SK-N-SH treated with all-trans-retinoic acid at 6 μM for 48 hours (cell line): ENCODE measurements around the gene LTBP3.

Experiments
- ATAC-seq: fragments of 200-7000 bp; cut with Tn5 transposase; 3 replicates; pipeline ENCODE4 v1.9.1; 2020; ENCODE audit warnings: mild to moderate bottlenecking, moderate library complexity
- BACH2 ChIP-seq: fragments of 250-450 bp; sonication (Bioruptor Pico); IDR thresholded peaks from 2 replicates; pipeline ENCODE4 v1.9.0; 2021; ENCODE audit warnings: mild to moderate bottlenecking, borderline replicate concordance
- CSDC2 ChIP-seq: fragments of 250-450 bp; sonication (Bioruptor Pico); IDR thresholded peaks from 2 replicates; pipeline ENCODE4 v1.5.0; 2020; ENCODE audit warnings: mild to moderate bottlenecking, moderate library complexity
- ESRRG ChIP-seq: fragments of 250-450 bp; sonication (Bioruptor Pico); IDR thresholded peaks from 2 replicates; pipeline ENCODE4 v1.6.1; 2021; ENCODE audit warnings: mild to moderate bottlenecking
- ISL1 ChIP-seq: fragments of 250-450 bp; sonication (Bioruptor Pico); IDR thresholded peaks from 2 replicates; pipeline ENCODE4 v2.1.2; 2022; ENCODE audit warnings: mild to moderate bottlenecking, moderate library complexity
- PPARA ChIP-seq: fragments of 250-450 bp; sonication (Bioruptor Pico); IDR thresholded peaks from 2 replicates; pipeline ENCODE4 v1.5.0; 2020; ENCODE audit warnings: mild to moderate bottlenecking, borderline replicate concordance
- RARB ChIP-seq: fragments of 250-450 bp; sonication (Bioruptor Pico); IDR thresholded peaks from 2 replicates; pipeline ENCODE4 v1.8.0; 2021; ENCODE audit warnings: mild to moderate bottlenecking, moderate library complexity
- SNAI2 ChIP-seq: fragments of 250-450 bp; sonication (Bioruptor Pico); IDR thresholded peaks from 2 replicates; pipeline ENCODE4 v1.5.0; 2020; ENCODE audit warnings: mild to moderate bottlenecking, moderate library complexity
- TOX ChIP-seq: fragments of 250-450 bp; sonication (Bioruptor Pico); IDR thresholded peaks from 2 replicates; pipeline ENCODE4 v1.8.0; 2021; ENCODE audit warnings: mild to moderate bottlenecking, moderate library complexity, borderline replicate concordance
- ZC3H10 ChIP-seq: fragments of 250-450 bp; sonication (Bioruptor Pico); IDR thresholded peaks from 2 replicates; pipeline ENCODE4 v1.5.1; 2021; ENCODE audit warnings: mild to moderate bottlenecking, moderate library complexity
- ZFP3 ChIP-seq: fragments of 250-450 bp; sonication (Bioruptor Pico); IDR thresholded peaks from 2 replicates; pipeline ENCODE4 v1.5.0; 2020; ENCODE audit warnings: mild to moderate bottlenecking, moderate library complexity
- ZFP30 ChIP-seq: fragments of 450-650 bp; formaldehyde crosslinking; IDR thresholded peaks from 2 replicates; pipeline ENCODE4 v1.5.0; 2022; ENCODE audit warnings: mild to moderate bottlenecking, moderate library complexity
- ZNF565 ChIP-seq: fragments of 450-650 bp; formaldehyde crosslinking; conservative IDR thresholded peaks from 2 replicates; pipeline ENCODE4 v1.5.0; 2020; ENCODE audit warnings: low read depth, mild to moderate bottlenecking, moderate library complexity
- ZNF70 ChIP-seq: fragments of 450-650 bp; formaldehyde crosslinking; IDR thresholded peaks from 2 replicates; pipeline ENCODE4 v1.5.0; 2020; ENCODE audit warnings: mild to moderate bottlenecking, moderate library complexity
- ZNF8 ChIP-seq: fragments of 450-650 bp; formaldehyde crosslinking; IDR thresholded peaks from 2 replicates; pipeline ENCODE4 v1.5.0; 2020; ENCODE audit warnings: mild to moderate bottlenecking, moderate library complexity
- TF ChIP-seq, protein P1 (sequence below): fragments of 250-450 bp; sonication (Bioruptor Pico); IDR thresholded peaks from 2 replicates; pipeline ENCODE4 v1.5.0; 2020; ENCODE audit warnings: mild to moderate bottlenecking, moderate library complexity
- TF ChIP-seq, protein P2 (sequence below): fragments of 250-450 bp; sonication (Bioruptor Pico); IDR thresholded peaks from 2 replicates; pipeline ENCODE4 v1.8.0; 2021; ENCODE audit warnings: low read depth, mild to moderate bottlenecking, moderate library complexity, borderline replicate concordance
- TF ChIP-seq, protein P3 (sequence below): fragments of 250-450 bp; sonication (Bioruptor Pico); IDR thresholded peaks from 2 replicates; pipeline ENCODE4 v1.5.1; 2020; ENCODE audit warnings: low read depth, mild to moderate bottlenecking, moderate library complexity
- TF ChIP-seq, protein P4 (sequence below): fragments of 250-450 bp; sonication (Bioruptor Pico); IDR thresholded peaks from 2 replicates; pipeline ENCODE4 v1.8.0; 2020; ENCODE audit warnings: mild to moderate bottlenecking, moderate library complexity, borderline replicate concordance
- TF ChIP-seq, protein P5 (sequence below): fragments of 250-450 bp; sonication (Bioruptor Pico); IDR thresholded peaks from 2 replicates; pipeline ENCODE4 v1.5.1; 2021; ENCODE audit warnings: mild to moderate bottlenecking, moderate library complexity

Gene LTBP3

DNA sequence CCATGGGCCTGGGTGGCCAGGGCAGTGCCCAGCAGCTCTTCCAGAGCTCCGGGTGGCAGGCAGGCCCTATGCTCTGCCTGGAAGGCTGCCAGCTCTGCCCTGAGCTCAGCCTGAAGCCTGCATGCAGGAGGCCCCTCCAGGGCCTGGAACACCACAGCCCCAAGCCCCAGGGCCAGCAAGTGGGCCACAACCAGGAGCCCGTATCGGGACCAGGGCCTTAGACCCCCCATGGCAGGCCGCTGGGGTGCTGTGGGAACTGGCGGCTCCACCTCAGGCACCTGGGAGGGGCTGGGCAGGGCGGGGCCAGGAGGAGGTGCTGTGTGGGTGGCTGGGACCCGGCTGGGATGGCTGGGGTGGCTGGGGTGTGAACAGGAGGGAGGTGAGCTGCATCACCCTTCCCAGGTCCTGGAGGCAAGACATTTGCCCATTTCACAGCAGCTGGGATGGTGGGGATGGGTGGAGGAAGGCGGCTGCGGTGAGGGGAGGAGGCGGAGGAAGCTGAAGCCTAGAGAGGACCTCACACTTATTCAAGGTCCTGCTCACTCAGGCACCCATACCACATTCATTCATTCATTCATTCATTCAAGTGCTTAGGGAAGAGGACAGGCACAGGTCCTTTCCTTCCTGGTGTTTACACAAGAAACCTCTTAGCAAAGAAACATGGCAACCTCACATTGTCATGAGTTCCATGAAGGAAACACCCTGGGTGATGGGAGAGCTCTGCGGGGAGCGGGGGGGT, 37.6 kb upstream of the LTBP3 start, which contains the start of gene KCNK7 (continued):
- TF ChIP-seq, protein P1, sequence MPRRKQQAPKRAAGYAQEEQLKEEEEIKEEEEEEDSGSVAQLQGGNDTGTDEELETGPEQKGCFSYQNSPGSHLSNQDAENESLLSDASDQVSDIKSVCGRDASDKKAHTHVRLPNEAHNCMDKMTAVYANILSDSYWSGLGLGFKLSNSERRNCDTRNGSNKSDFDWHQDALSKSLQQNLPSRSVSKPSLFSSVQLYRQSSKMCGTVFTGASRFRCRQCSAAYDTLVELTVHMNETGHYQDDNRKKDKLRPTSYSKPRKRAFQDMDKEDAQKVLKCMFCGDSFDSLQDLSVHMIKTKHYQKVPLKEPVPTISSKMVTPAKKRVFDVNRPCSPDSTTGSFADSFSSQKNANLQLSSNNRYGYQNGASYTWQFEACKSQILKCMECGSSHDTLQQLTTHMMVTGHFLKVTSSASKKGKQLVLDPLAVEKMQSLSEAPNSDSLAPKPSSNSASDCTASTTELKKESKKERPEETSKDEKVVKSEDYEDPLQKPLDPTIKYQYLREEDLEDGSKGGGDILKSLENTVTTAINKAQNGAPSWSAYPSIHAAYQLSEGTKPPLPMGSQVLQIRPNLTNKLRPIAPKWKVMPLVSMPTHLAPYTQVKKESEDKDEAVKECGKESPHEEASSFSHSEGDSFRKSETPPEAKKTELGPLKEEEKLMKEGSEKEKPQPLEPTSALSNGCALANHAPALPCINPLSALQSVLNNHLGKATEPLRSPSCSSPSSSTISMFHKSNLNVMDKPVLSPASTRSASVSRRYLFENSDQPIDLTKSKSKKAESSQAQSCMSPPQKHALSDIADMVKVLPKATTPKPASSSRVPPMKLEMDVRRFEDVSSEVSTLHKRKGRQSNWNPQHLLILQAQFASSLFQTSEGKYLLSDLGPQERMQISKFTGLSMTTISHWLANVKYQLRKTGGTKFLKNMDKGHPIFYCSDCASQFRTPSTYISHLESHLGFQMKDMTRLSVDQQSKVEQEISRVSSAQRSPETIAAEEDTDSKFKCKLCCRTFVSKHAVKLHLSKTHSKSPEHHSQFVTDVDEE (CRISPR knock-in tag), result no peak
- TF ChIP-seq SNAI2 (CRISPR knock-in tag) (no peak), BACH2 (no peak), PPARA (no peak)
- TF ChIP-seq, all 23 proteins: peak for 0

DNA sequence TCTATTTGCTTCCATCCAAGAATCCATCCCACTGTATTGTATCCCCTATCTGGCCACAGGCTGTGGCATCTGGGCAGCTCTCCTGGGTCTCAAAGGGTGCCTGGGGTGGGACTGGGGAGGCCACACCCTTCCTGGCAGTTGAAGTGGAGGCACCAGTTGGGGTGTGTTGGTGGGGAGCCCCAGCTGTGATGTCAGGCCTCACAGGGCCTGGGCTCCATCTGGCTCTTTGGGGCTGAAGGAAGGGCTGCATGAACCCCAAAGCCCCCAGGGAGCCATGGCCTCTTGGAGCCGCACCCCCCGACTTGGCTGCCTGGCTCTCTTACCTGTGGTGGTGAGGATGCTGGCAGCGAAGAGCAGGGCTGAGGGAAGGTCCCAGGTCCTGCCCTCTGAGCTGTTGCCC, 37.0 kb upstream of the LTBP3 start:
- peak; percentile 2; the same call in 2 of the 3 replicates for ATAC-seq

DNA sequence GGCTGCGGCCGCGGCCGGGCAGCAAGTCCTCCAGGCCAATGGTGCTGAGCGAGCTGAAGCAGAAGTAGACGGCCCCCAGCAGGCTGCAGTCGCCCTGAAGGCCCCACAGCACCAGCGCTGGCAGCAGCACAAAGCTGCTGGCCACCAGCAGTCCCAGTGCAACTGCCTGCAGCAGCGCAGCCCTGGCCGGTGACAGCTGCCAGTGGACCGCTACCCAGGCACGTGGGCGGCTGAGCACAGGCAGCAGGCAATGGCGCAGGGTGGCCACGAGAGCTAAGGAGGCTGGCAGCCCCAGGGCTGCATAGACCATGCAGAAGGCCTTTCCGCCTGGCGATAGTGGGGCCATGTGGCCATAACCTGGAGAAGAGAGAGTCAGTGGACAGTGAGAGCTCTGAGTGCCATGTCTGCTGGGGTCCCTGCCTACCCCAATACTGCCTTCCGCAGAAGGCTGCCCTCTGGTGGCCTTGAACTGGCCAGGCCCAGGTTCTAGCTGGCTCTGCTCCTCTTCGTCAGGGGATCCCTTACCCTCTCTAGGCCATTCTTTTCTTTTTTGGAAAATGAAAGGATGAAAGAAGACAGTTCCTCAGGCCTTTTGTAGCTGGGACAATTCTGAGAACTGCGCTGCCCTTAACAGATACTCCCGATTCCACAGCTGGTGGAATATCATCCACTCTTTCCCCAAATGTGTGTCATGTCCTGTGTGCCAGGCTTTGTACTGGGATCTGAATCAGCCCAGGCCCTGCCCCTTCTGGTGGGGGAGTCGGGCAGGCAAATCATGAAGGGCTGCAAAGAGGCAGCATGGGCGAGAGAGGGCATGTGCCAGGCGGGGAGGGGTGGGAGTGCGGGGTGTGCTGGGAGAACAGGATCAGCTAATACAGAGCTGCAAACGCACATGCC, 35.6 kb upstream of the LTBP3 start:
- ATAC-seq, result peak; percentile 63
- no peak for TF ChIP-seq RARB
- TF ChIP-seq TOX (CRISPR knock-in tag), result no peak
- TF ChIP-seq BACH2, result no peak
- TF ChIP-seq, protein P1 (CRISPR knock-in tag), result no peak
- no peak for TF ChIP-seq ZNF565 (CRISPR knock-in tag)
- TF ChIP-seq ZC3H10, result no peak
- no peak for TF ChIP-seq ZFP30 (CRISPR knock-in tag)
- TF ChIP-seq ZNF8 (CRISPR knock-in tag), result no peak
- TF ChIP-seq ISL1 (CRISPR knock-in tag), result no peak
- no peak for TF ChIP-seq CSDC2 (CRISPR knock-in tag)
- TF ChIP-seq ESRRG, result no peak
- TF ChIP-seq, protein P2, sequence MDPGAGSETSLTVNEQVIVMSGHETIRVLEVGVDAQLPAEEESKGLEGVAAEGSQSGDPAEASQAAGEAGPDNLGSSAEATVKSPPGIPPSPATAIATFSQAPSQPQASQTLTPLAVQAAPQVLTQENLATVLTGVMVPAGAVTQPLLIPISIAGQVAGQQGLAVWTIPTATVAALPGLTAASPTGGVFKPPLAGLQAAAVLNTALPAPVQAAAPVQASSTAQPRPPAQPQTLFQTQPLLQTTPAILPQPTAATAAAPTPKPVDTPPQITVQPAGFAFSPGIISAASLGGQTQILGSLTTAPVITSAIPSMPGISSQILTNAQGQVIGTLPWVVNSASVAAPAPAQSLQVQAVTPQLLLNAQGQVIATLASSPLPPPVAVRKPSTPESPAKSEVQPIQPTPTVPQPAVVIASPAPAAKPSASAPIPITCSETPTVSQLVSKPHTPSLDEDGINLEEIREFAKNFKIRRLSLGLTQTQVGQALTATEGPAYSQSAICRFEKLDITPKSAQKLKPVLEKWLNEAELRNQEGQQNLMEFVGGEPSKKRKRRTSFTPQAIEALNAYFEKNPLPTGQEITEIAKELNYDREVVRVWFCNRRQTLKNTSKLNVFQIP (CRISPR knock-in tag), result no peak
- TF ChIP-seq, protein P3, sequence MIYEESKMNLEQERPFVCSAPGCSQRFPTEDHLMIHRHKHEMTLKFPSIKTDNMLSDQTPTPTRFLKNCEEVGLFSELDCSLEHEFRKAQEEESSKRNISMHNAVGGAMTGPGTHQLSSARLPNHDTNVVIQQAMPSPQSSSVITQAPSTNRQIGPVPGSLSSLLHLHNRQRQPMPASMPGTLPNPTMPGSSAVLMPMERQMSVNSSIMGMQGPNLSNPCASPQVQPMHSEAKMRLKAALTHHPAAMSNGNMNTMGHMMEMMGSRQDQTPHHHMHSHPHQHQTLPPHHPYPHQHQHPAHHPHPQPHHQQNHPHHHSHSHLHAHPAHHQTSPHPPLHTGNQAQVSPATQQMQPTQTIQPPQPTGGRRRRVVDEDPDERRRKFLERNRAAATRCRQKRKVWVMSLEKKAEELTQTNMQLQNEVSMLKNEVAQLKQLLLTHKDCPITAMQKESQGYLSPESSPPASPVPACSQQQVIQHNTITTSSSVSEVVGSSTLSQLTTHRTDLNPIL, result no peak
- no peak for TF ChIP-seq PPARA

More for the DNA sequence above, 37.0 kb upstream of the LTBP3 start:
- TF ChIP-seq, protein P2 (CRISPR knock-in tag), result no peak
- no peak for TF ChIP-seq ZFP3
- TF ChIP-seq, protein P4, sequence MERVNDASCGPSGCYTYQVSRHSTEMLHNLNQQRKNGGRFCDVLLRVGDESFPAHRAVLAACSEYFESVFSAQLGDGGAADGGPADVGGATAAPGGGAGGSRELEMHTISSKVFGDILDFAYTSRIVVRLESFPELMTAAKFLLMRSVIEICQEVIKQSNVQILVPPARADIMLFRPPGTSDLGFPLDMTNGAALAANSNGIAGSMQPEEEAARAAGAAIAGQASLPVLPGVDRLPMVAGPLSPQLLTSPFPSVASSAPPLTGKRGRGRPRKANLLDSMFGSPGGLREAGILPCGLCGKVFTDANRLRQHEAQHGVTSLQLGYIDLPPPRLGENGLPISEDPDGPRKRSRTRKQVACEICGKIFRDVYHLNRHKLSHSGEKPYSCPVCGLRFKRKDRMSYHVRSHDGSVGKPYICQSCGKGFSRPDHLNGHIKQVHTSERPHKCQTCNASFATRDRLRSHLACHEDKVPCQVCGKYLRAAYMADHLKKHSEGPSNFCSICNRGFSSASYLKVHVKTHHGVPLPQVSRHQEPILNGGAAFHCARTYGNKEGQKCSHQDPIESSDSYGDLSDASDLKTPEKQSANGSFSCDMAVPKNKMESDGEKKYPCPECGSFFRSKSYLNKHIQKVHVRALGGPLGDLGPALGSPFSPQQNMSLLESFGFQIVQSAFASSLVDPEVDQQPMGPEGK (CRISPR knock-in tag), result no peak
- TF ChIP-seq TOX (CRISPR knock-in tag), result no peak
- no peak for TF ChIP-seq ZNF70 (CRISPR knock-in tag)
- no peak for TF ChIP-seq BACH2
- TF ChIP-seq ZC3H10, result no peak
- TF ChIP-seq, protein P5, sequence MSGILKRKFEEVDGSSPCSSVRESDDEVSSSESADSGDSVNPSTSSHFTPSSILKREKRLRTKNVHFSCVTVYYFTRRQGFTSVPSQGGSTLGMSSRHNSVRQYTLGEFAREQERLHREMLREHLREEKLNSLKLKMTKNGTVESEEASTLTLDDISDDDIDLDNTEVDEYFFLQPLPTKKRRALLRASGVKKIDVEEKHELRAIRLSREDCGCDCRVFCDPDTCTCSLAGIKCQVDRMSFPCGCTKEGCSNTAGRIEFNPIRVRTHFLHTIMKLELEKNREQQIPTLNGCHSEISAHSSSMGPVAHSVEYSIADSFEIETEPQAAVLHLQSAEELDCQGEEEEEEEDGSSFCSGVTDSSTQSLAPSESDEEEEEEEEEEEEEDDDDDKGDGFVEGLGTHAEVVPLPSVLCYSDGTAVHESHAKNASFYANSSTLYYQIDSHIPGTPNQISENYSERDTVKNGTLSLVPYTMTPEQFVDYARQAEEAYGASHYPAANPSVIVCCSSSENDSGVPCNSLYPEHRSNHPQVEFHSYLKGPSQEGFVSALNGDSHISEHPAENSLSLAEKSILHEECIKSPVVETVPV, result no peak
- TF ChIP-seq, all 23 proteins: peak for 0
